ENCODE measurements around the gene SLN.

The SLN gene

GRCh38 chr11:107719073-107719472, 7.2 kb upstream of the SLN start:
- peak in 1 of 2 experiments; percentile 9 for DNase-seq

- DNase-seq, result no peak
These were observed 5.2 kb upstream of the SLN start for GRCh38 chr11:107716884-107717532.

DNA sequence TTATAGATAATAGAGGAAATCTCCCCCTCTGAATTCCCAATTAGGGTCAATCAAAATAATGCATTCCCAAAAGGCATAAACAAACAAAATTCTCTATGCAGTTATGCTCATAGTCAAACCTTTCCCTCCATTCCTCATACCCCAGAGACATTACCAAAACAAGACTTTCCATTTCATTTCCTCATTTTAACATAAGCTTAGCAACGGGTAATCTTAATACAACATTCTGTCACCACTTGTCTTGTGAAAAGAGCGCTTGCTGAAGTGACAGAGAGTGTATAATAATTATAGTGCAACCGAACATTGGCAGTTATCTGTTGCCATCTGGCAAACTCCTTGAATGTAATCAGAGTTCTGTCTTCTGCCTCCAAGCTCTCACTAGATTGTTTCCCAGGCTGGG, 1.2 kb upstream of the SLN start:
- DNase-seq, result peak in 1 of 2 experiments; percentile 49

GRCh38 chr11:107710301-107710700, 1.6 kb downstream of the SLN start:
- DNase-seq, result no peak

- no peak for DNase-seq
These were observed 3.1 kb downstream of the SLN start for GRCh38 chr11:107708792-107709191.

DNA sequence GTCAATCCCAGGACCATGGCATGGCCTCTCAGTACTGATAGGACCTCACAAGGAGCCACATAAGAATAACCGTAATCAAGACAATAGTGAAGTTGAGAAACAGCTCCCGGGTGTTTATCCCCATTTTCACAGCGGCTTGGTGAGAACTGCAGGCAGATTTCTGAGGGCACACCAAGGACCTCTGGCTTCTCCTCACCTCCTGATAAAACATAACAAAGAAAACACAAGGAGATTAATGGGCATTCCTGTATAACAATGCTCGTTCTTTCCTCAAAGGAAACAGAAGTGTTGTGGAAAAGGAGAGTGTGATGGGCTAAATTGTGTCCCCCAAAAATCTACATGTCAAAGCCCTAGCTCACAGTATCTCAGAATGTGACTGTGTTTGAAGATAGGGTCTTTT, 4.0 kb downstream of the SLN start:
- DNase-seq, result no peak

DNA sequence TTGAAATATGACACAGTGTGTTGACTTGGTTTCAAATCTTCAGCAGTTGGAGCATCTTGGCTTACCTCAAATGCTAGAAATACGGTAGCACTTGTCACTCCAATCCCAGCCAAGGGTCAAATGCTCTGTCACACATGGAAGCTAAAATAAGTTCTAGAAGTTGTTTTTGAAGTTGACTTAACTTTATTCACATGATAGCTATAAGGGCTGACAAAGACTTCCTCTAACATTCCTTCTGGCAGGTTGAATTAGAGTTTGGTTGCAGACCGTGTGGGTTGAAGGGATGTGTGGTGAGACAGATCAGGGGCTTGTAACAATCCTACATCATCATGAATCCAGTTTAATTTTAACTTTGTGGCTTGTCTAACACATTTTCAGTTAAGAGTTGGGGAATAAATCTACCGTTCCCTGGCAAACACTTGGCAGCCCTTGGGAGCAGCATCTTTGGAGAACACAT, 4.6 kb downstream of the SLN start:
- no peak for DNase-seq

- no peak for DNase-seq
These were observed 5.3 kb downstream of the SLN start for GRCh38 chr11:107706531-107706930.

GRCh38 chr11:107705027-107705426, 6.8 kb downstream of the SLN start:
- DNase-seq, result no peak

DNA sequence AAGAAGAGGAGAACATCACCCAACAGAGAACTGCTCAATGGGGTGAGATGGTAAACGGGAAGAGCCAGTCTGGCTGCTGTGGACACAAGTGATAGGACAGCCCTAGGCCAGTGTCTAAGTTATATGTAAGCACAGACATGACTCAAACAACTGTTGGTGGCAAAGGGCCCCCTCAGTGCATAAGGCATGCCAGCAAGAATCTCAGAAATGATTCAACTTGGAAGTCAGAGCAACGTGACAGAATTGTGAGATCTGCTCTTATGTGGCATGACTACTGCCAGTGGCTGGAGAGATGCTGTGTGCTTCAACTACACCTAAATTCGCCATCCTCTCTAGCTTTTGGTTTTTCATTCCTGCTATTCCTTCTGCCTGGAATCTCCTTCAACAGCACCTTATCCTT, 7.4 kb downstream of the SLN start:
- DNase-seq, result no peak

DNA sequence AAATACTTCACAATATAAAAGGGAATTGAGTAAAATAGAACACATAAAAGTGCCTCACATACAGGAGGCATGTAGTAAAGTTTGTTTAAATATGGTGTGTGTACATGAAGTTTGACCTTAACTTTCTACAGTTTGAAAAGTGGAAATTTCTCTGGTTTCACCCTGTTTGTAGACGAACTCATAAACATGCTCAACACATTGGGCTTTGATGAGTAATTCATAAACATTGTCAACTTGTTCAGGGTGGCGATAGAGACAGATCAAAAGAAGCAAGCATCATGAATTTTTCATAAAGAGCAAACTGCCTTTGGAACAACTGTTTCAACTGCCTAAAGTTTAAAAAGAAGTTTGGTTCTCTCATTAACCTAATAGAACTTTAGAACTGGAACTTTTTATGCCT, 9.1 kb downstream of the SLN start:
- DNase-seq, result no peak

DNA sequence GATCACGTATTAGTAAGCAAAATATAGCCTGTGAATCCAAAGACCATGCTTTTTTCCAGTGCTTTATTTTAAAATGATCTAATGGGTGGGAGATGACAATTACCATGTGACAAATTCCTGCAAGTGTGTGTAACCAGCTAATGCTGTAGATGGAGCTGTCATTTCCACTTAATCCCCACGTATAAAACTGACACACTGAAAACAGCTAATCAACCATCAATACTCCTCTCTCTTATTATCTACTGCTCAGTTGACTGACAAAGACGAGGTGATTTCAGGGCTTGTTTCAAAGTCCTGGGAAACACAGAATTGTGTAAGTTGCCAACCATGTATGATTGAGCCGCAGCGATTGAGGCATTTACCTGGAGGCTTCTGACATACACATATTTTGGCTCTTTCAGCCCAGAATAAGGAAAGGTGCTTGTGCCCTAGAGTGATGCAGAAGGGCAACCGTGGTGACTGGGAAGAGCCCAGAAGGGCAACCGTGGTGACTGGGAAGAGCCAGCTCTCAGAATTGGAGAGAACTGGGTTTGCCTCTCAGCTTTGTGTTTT, 9.7 kb downstream of the SLN start:
- no peak for DNase-seq

DNA sequence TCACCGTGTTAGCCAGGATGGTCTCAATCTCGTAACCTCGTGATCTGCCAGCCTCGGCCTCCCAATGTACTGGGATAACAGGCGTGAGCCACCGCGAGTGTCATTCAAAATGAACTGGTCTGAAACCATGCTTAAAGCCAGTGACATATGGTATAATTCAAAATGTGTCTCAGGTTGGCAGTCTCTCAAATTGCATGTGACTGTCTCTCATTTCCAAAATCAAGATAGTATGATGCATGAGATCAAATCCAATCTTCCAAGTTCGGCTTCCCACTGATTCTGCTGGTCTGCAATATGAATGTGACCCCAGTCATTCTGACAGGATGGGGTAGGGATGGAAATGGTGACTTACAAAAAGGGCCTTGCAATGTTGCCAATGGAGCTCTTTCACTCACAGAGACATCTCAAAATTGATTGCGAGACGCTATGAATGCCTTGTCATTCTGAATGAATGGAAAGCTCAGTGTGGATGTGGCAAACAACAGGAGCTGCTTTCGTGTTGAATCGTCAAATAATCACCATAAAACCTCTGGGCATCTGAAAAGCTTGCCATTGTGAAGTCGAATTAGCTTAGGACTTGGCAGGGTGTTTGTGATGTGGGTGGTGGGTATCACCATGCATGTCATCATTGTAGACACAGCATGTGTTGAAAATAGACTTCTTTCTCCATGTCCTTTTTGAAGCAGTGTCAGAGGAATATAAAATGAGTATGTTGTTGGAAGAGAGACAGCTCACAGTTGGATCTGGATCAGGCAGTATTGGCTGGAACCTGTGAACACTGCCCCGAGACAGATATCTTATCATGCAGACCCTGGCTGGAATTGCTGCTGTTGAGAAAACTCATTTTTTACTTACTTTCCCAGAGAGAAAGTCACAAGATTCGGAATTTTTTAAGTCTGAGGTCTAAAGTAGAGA, 12.2 kb downstream of the SLN start:
- no peak for DNase-seq

GRCh38 chr11:107697291-107697690, 14.6 kb downstream of the SLN start:
- DNase-seq, result no peak

DNA sequence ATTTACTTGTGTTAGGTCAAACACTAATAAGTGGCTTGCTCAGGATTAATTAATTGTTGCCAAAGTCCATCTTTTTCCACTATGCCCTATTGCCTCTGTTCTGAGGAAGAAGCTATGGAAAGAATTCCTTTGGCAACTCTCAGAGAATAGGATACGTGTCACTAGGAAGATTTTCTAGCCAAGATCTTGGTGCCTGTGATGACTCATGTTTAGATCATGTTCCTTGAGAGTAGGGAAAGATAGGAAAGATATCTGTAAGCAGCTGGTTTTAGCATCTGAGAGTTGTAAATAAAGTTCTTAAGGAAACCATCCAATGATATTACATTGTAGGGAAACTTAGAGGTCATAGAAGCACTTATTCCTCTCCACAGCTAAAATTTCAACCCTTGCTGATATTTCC, 15.7 kb downstream of the SLN start:
- no peak for DNase-seq

GRCh38 chr11:107695446-107695845, 16.4 kb downstream of the SLN start:
- DNase-seq, result no peak

GRCh38 chr11:107691000-107691750, 20.7 kb downstream of the SLN start:
- no peak for DNase-seq

DNA sequence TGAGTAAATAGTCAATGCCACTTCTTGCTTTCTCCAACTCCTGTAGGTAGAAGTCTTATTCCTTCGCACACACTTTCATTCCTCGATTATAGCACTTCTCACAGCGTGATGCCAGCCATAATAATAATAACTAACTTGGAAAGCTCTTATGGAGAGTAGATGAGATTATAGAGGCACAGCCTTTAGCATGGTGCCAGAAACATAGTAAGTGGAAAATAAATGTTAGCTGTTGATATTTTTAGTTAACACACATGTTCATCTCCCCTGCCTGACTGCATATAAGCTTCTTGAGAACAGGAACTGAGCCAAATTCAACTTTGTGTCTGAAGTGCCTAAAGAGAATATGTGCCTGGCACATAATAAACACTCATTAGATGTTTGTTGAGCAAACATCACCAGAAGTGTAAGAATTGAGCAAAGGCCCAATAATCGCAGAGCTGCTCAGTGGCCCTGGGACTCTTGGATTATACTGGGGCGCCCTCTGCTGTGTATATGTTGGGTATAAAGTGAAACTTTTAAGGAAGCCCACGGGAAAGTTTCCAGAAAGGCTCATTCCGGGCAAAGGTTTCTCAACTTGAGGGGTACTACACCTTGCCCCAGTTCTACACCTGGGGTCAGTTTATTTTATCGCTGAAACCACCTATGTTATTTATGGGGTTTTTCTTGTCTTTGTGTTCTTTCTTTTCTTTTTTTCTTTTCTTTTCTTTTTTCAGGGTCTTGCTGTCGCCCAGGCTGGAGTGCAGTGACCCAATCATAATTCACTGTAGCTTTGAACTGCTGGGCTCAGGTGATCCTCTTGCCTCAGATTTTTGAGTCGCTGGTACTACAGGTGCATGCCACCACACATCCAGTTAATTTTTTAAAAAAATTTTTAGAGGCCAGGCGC, 22.3 kb downstream of the SLN start:
- DNase-seq, result peak; percentile 59 to 68

- DNase-seq, result no peak
These were observed 23.4 kb downstream of the SLN start for GRCh38 chr11:107688322-107688918.

DNA sequence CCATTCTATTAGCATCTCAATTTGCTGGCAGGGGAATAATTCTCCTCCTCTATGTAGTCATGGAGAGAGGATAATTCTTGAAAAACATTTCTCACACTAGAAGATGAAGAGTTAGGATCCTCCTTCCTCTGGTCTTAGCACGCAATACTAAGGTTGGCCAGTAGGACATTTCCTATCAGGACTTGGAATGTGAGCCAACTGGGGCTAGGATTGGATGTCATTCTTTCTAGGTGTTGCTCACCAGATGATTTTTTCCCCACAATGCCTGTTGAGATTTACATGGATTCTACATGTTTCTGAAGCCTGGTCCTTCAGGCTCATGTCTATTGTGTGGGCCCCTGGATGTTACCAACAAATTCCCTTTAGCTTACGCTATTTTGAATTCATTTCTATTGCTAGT, 28.0 kb downstream of the SLN start:
- no peak for DNase-seq

- DNase-seq, result no peak
These were observed 28.8 kb downstream of the SLN start for GRCh38 chr11:107683061-107683460.

- DNase-seq, result no peak
These were observed 29.3 kb downstream of the SLN start for GRCh38 chr11:107682572-107682971.

Data from NCI-H2081 (cell line).